Measurements from ENCODE around the gene GSX1.

- TF ChIP-seq, protein P1, sequence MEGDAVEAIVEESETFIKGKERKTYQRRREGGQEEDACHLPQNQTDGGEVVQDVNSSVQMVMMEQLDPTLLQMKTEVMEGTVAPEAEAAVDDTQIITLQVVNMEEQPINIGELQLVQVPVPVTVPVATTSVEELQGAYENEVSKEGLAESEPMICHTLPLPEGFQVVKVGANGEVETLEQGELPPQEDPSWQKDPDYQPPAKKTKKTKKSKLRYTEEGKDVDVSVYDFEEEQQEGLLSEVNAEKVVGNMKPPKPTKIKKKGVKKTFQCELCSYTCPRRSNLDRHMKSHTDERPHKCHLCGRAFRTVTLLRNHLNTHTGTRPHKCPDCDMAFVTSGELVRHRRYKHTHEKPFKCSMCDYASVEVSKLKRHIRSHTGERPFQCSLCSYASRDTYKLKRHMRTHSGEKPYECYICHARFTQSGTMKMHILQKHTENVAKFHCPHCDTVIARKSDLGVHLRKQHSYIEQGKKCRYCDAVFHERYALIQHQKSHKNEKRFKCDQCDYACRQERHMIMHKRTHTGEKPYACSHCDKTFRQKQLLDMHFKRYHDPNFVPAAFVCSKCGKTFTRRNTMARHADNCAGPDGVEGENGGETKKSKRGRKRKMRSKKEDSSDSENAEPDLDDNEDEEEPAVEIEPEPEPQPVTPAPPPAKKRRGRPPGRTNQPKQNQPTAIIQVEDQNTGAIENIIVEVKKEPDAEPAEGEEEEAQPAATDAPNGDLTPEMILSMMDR (conservative IDR thresholded peaks at IDR 0.05 in 1 of 2, IDR thresholded peaks at IDR 0.05 in 1 of 2; ENCODE audit: low read depth in 1 of 2, low read length in 2 of 2), result no peak
- no peak for TF ChIP-seq EZH2 (IDR thresholded peaks at IDR 0.05; ENCODE audit: low read length, missing control alignments)
These were observed 47.0 kb upstream of the GSX1 start for GRCh38 chr13:27745301-27745700.
